CD1c-positive myeloid dendritic cell (primary cell): ENCODE data around the gene MOV10L1.

Experiments
- DNase-seq: peaks from one replicate; pipeline ENCODE4 v3.0.0-alpha.2; 2016; ENCODE audit errors: extremely low spot score

MOV10L1 gene

GRCh38 chr22:50175921-50176849 lies 86.4 kb downstream of the MOV10L1 start:
- no peak for DNase-seq

DNA sequence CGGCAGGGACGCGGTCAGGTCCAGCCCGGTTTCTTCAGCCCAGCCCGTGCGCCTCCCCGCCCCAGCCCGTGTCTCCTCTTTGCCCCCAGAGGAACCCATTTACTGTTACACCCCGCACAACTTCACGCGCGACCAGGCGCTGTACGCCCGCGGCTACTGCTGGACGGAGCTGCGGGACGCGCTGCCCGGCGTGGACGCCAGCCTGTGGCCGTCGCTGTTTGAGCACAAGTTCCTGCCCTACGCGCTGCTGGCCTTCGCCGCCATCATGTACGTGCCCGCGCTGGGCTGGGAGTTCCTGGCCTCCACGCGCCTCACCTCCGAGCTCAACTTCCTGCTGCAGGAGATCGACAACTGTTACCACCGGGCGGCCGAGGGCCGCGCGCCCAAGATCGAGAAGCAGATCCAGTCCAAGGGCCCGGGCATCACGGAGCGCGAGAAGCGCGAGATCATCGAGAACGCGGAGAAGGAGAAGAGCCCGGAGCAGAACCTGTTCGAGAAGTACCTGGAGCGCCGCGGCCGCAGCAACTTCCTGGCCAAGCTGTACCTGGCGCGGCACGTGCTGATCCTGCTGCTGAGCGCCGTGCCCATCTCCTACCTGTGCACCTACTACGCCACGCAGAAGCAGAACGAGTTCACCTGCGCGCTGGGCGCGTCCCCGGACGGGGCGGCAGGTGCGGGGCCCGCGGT lies 87.2 kb downstream of the MOV10L1 start:
- no peak for DNase-seq

- DNase-seq, result no peak
These were observed 88.0 kb downstream of the MOV10L1 start for GRCh38 chr22:50177537-50178470.

- DNase-seq, result no peak
These were observed 88.7 kb downstream of the MOV10L1 start for GRCh38 chr22:50178471-50178864.

DNA sequence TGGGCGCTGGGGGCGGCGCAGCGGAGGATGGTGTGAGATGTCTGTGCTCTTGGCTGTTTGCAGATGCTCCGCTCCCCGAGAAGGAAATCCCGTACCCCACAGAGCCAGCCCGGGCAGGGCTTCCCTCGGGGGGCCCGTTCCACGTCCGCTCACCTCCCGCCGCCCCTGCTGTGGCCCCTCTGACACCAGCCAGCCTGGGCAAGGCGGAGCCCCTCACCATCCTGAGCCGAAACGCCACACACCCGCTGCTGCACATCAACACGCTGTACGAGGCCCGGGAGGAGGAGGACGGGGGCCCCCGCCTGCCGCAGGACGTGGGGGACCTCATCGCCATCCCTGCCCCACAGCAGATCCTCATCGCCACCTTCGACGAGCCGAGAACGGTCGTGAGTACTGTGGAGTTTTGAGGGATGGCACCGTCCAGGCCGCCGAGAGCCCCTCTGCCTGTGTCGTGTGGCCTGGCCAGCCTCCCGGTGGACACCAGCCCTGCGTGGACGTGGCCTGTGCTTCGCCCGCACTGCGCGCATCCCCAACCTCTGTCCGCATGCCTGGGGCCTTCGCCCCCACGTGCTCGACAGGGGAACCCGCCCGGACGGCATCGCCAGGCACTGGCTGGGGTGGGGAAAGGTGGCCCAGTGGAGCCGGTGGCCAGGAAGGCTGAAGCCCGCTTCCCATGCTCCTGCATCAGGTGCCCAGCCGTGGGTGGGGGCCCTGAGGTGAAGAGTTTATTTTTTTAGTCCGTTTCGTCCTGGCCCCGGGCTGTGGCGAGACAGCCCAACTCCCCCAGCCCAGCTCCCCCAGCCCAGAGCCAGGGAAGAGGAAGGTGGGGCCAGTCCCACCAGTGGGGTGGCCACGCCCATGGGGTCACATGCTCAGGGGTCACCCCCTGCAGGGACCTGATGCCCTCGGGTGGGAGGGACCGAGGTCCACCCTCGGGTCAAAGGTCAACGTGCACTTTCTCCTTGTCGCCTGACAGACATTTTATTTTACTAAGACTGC lies 89.4 kb downstream of the MOV10L1 start:
- DNase-seq, result no peak

DNA sequence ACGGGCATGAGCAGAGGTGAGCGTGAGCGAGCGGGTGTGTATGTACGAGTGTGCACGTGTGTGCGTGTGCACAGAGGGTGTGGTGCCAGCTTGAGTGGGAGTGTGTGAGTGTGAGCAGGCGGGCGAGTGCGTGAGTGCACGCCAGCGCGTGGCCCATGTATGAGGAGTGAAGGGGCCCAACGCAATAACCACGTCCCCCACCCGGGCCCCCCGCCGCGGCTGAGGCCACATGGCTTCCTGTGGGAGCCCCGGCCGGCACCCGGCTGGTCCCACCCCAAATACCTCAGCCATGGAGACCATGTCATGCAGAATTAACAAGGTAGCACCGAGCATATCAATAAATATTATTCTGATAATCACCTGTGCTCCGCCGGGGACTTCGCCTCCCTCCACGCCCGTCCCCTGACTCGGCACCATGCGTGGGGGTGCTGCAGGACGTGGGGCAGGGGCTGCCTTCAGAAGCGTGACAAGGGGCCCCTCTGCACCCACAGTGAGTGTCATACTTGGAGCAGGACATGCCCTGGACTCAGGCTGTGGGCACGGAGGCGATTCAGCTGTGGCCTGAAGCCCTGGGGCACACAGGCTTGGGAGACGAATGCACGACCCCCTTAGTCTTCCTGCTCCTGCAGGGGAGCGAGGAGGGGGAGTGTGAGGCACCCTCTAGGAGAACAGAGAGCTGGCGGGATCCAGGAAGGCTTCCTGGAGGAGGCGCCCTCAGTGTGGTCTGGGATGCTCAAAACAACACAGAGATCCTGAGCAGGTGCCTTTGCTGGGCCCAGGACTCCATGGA lies 90.3 kb downstream of the MOV10L1 start:
- DNase-seq, result no peak

DNA sequence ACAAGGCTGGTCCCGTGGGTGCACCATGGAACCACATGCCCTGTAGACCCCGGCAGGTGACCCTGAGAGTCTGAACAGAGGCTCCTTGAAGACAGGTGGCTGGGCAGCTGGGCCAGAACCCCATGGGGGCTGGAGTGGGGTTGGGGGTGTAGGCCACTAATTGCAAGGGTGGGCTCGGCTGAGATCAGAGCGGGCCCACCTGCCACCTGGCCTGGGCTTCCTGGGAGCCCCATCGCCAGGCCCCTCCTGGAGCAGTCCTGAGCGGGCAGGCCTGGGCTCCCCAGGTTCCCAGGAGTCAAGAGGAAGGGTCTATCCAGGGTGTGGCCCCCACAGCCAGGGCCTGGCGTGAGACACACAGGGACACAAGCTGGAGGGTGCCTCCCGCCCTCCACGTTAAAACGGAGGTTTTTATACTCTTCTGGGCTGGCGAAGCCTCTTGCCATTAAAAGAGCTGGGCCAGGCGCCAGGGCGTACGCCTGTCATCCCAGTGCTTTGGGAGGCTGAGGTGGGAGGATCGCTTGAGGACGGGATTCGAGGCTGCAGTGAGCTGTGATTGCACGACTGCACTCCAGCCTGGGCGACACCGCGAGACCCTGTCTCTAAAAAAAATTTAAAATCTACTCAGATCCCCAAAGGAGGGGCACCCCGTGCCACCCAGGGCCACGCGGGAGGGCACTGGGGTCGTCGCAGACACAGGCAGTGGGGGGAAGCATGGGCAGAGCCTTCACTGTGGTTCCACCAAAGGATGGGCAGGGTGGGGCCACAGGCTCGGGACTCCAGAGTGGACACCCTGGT lies 91.1 kb downstream of the MOV10L1 start:
- no peak for DNase-seq

GRCh38 chr22:50182176-50183081 lies 92.6 kb downstream of the MOV10L1 start:
- no peak for DNase-seq

DNA sequence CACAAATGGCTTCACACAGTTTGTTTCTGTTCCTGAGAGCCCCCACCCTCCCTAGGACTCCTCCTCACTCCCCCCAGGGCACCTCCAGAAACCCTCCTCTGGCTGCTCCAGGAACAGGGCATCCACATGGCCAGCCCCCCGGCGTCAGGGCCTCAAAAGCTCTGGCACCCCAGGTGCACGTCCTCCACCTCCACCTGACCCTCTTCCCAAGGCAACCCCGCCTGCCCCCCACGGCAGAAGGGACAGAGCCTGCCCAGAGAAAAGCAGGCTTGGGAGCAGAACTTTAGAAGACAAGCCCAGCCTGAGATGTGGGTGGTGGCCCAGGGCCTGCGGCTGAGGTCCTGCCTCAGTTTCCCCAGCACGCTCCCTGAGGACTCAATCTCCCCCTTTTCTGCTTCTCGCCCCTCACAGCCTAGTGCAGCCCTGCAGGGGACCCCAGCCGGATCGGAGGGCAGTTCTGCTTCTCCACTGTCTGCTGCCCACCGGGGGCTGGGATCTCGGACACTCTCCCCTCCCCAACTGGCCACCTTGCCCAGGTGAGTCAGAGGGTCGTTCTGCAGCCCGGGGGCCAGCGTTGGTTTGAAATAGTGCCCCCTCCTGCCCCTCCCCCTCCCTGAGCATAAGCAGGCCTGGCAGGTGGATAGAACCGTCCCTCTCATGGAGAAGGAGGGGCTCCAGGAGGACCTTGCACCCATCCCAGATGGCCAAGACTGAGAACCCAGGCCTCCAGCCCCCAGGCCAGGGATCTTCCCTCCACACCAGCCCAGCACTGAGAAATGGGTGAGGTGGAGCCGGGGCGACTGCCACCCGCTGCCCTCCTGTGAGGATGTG lies 93.5 kb downstream of the MOV10L1 start:
- no peak for DNase-seq

DNA sequence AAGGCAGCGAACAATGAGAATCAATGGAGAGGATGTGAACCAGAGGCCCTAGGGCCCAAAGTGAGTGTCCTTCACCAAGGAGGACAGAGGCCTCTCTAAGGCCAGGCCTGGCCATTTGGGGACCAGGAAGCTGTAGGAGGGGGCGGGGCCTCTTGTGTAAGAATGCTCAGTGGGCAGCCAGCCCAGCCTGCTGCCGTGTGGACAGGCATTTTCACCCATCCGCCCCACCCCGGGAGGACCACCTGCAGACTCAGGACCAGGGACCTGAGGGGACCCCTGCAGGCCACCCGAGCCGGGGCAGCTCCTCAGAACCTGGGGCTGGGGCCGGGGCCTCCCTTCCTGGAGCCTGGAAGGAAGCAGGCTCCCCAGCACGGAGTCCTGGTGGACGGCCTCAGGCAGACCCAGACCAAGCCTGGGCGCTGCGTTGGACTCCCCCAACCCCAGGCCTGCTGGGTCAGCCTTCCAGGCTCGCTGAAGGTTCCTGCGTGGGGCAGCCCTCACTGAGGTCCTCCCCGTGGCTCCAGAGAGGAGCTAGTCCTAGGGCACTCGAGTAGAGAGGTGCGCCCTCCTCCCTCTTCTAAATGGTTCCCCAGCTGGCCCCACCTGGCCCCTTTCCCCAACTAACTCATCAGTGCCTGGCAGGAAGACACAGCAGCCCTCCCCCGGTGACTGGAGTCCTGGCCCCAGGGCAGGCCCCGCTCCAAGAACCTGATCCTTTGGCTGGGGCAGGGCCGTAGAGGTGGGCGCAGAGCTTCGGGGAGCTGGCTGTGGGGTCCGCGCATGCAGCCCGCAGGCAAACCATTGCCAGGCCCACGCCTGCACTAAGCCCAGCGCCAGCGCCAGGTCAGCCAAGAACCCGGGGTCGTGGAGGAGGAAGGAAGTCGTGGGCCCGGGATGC lies 94.4 kb downstream of the MOV10L1 start:
- DNase-seq, result peak; percentile 71

- peak; percentile 15 for DNase-seq
These were observed 95.1 kb downstream of the MOV10L1 start for GRCh38 chr22:50184902-50185374.

GRCh38 chr22:50185375-50186087 lies 95.7 kb downstream of the MOV10L1 start, which contains the start of gene TRABD:
Gene TRABD, plus strand, starts transcription at chr22:50185913. Its CDS starts 7,148 bp downstream, at chr22:50193061.
- DNase-seq, result peak; percentile 94

GRCh38 chr22:50186181-50186714 lies 96.4 kb downstream of the MOV10L1 start:
- DNase-seq, result no peak

- DNase-seq, result peak; percentile 31
These were observed 97.1 kb downstream of the MOV10L1 start for GRCh38 chr22:50186761-50187523.
